ENCODE data around the gene EYA3.

Gene EYA3

GRCh38 chr1:27935721-27936120, 152.7 kb downstream of the EYA3 start:
- no peak for DNase-seq

GRCh38 chr1:27934818-27935549, 153.4 kb downstream of the EYA3 start, which contains the start of gene SMPDL3B:
SMPDL3B (plus strand) TSS chr1:27935000; CDS start chr1:27935184, 184 bp downstream.
- no peak for DNase-seq

- DNase-seq = no peak
These were observed 156.7 kb downstream of the EYA3 start for GRCh38 chr1:27931759-27932158.

GRCh38 chr1:27931184-27931583, 157.2 kb downstream of the EYA3 start:
- DNase-seq = no peak

- no peak for DNase-seq
These were observed 160.0 kb downstream of the EYA3 start for GRCh38 chr1:27928216-27928954.

- DNase-seq = no peak
These were observed 166.1 kb downstream of the EYA3 start for GRCh38 chr1:27922272-27922671.

All from stimulated activated CD4-positive, alpha-beta T cell treated with anti-CD3 and anti-CD28 coated beads, Interleukin-1b, Interleukin-23, amount 100 ng/mL, for 48 hours (primary cell).